GM18511 (cell line): ENCODE data around the gene ELMO1.
"Not testable (repeated sequence)": the region's sequence is repeated elsewhere in the genome, so short reads cannot be mapped to it uniquely, and the experiment has no call there.

Source experiments
- ATAC-seq: cut with Tn5 transposase; IDR thresholded peaks from one replicate; pipeline ENCODE4 v1.9.1; 2021; ENCODE audit warnings: mild to moderate bottlenecking, moderate library complexity; ENCODE audit not compliant: unreplicated experiment

ELMO1 gene

GRCh38 chr7:36999626-37000485 lies 448.8 kb downstream of the ELMO1 start:
- no peak for ATAC-seq

- ATAC-seq = no peak
These were observed 452.9 kb downstream of the ELMO1 start for GRCh38 chr7:36995776-36996175.

- ATAC-seq = no peak
These were observed 454.1 kb downstream of the ELMO1 start for GRCh38 chr7:36994456-36995112.

DNA sequence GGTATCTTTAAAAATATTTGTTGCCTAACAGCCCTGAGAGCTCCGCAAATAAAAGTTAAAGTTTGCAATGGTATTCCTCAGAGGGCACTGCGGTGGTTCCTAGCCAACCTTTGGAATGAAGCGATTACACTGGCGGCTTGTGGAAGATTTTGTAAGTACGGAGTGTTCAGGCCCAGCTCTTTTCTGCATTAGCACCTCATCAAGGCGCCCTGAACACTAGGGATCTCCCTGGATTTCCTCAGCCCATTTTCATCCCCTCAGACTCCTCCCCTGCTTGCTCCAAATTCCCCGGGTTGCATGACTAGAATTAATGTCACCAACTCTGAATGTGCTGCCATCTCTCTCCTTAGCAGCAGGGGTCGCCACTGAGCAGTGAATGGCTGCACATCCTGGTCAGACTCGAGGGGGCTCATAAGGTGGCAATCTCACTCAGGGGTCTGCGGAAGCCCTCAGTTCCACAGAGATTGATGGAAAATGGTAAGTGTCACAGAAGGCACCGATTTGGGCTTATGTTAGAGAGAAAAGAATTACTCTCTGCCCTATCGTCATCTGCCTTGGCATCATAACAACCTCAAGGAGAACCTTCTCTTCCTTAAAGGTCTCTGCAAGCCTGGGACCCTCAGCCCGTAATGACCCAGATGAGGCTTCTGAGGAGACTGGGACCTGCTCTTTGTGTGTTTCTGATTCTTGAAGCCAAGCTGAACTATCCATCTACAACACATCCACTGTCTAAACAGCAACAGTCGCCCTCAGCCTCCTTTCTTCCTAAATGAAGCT lies 461.5 kb downstream of the ELMO1 start:
- no peak for ATAC-seq

- no peak for ATAC-seq
These were observed 462.1 kb downstream of the ELMO1 start for GRCh38 chr7:36986511-36986933.

DNA sequence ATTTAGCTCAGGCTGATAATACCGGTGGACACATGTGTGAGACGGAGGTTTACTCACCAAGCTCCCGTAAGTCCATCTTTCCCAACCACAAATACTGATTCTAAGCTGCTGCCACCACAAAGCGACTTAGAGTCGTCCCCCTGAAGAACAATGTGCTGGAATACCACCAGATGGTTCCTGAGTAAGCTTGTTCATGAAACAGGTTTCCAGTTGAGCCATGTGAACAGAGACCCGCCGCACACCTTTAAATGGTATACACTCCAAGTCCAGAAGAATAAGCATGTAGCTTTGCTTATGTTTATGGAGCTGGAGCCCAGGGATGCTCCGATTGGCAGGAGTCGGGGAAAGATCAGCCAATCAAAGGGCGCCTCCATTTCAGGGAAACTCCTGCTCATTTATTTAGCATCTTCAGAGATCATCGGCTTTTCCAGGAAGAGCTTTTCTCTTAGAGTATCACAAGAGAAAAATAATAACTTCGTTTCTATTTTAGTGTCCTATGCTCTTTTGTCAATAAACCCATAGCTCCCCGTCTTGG lies 462.7 kb downstream of the ELMO1 start:
- no peak for ATAC-seq

DNA sequence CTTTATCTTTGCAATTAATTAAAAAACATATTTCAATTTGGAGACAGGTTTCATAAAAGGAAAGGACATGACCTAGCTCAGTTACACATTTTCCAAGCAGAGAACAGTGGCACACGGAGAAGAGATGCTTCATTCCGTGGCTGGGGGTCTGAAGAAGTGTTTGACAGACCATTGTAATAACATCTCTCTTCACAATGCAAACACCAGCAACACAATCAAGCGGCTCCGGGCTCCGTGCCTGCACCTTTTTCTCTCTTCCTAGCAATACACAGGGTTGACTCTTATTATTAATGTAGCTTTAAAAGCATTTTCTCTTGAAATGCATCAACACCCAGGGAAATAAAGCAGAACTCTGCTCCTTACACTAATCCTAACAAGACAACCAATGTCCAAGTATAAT lies 463.3 kb downstream of the ELMO1 start:
- ATAC-seq = no peak

- no peak for ATAC-seq
These were observed 463.9 kb downstream of the ELMO1 start for GRCh38 chr7:36984710-36985312.

GRCh38 chr7:36984041-36984521 lies 464.6 kb downstream of the ELMO1 start:
- no peak for ATAC-seq

GRCh38 chr7:36982766-36983165 lies 465.9 kb downstream of the ELMO1 start:
- ATAC-seq = no peak

- no peak for ATAC-seq
These were observed 468.8 kb downstream of the ELMO1 start for GRCh38 chr7:36979810-36980248.

DNA sequence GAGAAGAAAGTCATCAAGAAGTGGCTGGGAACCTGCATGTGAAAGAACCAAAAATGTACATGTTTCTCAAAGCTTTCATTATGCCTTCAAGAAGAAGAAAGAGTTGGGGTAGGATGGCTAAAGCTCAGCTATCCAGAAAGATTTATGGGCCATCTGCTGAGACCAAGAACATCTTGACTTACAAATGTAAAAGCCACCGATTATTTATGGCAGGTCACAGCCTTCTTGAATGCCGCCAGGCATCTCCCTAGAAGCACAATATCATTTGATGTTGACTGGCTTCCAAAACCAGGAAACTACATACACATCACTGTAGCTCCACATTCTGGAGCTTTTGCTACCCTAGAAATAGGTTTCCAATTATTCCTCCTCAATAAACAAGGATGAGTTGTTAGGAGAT lies 470.2 kb downstream of the ELMO1 start:
- ATAC-seq = no peak

DNA sequence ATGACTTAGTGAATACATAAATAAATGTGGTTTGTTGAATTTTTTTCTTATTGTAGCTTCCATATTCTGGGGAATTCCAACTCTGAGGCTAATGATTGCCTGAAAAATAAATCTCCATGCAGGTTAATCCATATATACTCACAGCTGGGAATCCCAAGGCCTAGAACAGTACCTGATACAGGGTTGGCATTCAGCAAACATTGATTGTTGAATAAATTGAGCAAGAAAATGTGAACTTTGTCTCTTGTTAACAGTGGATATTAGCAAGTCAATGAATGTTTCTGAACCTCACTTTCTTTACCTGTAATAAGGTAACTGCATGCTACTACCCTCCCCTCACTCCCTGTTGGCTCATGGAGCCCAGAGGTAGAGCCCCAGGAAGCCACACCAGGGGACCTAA lies 470.8 kb downstream of the ELMO1 start:
- no peak for ATAC-seq

DNA sequence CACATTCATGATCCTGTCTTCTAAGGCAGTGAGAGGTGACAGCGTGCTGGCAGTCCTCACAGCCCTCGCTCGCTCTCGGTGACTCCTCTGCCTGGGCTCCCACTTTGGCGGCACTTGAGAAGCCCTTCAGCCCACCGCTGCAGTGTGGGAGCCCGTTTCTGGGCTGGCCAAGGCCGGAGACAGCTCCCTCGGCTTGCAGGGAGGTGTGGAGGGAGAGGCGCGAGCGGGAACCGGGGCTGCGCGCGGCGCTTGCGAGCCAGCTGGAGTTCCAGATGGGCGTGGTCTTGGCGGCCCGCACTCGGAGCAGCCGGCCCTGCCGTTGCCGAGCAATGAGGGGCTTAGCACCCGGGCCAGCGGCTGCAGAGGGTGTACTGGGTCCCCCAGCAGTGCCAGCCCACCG lies 475.1 kb downstream of the ELMO1 start:
- ATAC-seq = not testable (repeated sequence)

DNA sequence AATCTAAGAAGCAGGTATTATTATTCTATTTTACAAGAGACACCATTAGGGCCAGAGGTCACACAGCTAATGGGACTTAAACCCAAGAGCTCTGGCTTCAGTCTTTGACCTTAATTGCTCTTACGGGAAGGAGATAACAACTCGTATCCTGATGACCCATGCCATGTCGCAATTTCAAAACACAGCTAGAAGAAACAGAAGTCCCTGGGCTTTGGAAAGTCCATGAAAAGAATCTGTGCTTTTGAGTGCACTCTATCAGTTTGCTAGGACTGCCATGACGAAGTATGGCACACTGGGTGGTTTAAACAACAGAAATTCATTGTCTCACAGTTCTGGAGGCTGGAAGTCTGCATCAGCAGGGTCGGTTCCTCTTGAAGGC lies 476.5 kb downstream of the ELMO1 start:
- ATAC-seq = no peak

DNA sequence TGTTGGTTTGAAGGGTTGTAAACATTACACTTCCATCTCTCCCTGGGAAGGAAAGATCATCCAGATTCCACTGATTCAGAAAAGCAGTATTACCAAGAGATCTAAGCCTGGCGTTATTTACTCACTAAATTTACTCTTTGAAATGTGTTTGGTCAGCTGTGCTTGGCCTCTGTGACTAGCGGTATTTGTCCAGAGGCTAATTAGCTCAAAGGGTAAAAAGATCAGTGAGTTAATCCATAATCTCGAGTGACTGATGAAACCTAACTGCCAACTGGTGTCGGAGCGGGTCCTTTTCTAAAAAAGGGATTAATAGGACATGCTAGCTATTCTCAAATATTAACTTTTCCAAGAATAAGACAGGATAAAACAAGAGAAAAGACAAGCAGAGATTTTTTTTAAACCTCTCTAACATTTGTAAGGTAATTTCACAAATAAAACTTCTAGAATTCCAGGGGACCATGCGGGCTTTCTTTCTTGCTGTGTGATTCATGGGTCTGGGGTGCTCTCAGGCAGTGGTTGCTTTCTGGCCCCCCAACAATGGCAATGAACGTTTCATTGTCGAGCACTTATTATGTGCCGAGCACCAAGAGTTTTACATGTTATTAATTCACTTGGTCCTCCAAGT lies 477.0 kb downstream of the ELMO1 start:
- no peak for ATAC-seq

DNA sequence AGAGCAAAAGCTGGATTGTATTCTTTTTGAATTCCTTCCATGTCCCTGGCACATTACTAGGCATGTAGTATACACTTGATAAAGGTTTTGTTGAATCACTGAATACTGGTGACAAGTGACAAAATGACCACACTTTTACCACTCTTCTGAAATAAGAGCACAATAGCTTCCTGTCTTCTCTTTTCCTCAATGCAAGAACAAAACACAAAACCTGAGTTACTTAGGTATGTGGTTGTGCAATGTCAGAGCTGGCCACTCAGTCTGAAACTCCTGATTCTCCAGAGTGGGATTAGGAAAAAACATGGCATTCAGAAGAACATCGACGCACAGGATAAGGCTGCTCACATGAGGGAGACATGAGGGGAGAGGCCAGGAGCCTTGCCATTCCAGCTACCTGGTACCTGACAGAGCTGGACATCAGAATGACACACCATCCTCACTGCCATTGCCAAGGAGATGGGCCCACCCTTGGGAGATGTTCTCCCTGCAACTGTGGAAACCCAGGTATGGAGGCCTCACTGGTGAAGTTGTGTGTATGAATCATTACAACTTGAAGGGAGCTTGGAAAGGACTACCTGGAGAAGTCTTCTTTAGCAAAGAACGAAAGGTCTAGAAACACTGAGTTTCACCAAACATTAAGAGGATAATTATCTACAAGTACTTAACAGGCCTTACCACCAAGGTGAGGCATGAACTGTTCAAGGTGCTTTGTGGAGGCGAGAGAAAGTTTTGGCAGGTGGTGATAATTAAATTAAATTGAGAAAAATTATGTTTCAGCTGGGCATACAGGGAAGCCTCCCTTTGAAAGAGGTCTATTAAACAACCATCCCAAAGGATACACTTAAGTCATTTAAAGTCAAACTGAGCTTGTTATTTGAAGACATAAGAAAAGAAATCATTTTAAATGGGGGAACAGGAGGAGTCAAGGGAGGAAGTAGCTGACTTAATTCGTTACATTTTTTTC lies 477.8 kb downstream of the ELMO1 start:
- ATAC-seq = no peak

GRCh38 chr7:36969376-36969775 lies 479.3 kb downstream of the ELMO1 start:
- ATAC-seq = no peak

- no peak for ATAC-seq
These were observed 481.3 kb downstream of the ELMO1 start for GRCh38 chr7:36967387-36967786.
